ENCODE data around the gene ZMAT3.
A peak's percentile ranks its signal among the peaks of the same experiment; 100 is the strongest.
"Not testable (repeated sequence)": the region's sequence is repeated elsewhere in the genome, so short reads cannot be mapped to it uniquely, and the experiment has no call there.

ZMAT3 gene

DNA sequence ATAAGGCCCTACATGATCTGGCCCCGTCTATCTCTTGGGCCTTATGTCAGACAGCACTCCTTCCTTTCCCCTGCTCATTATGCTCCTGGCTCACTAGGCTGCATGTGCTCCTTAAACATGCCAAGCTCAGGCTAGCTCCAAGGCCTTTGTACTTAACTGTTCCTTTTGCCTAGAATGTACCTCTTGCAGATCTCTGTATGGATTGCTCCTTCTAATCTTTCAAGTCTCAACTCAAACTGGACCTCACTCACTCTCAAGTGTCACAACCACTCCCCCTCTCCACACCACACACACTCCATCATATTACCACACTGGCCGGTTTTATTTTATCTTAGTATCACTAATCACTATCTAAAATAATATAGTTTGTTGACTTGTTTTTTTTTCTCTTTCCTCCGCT is 36.4 kb downstream of the ZMAT3 start:
- no peak for DNase-seq (ENCODE audit: low read depth)
- TF ChIP-seq, protein P1, sequence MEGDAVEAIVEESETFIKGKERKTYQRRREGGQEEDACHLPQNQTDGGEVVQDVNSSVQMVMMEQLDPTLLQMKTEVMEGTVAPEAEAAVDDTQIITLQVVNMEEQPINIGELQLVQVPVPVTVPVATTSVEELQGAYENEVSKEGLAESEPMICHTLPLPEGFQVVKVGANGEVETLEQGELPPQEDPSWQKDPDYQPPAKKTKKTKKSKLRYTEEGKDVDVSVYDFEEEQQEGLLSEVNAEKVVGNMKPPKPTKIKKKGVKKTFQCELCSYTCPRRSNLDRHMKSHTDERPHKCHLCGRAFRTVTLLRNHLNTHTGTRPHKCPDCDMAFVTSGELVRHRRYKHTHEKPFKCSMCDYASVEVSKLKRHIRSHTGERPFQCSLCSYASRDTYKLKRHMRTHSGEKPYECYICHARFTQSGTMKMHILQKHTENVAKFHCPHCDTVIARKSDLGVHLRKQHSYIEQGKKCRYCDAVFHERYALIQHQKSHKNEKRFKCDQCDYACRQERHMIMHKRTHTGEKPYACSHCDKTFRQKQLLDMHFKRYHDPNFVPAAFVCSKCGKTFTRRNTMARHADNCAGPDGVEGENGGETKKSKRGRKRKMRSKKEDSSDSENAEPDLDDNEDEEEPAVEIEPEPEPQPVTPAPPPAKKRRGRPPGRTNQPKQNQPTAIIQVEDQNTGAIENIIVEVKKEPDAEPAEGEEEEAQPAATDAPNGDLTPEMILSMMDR (conservative IDR thresholded peaks at IDR 0.05; ENCODE audit: low read length) = no peak
- no peak overlapping the region for H3K4me3 ChIP-seq (ENCODE audit: low read length)

DNA sequence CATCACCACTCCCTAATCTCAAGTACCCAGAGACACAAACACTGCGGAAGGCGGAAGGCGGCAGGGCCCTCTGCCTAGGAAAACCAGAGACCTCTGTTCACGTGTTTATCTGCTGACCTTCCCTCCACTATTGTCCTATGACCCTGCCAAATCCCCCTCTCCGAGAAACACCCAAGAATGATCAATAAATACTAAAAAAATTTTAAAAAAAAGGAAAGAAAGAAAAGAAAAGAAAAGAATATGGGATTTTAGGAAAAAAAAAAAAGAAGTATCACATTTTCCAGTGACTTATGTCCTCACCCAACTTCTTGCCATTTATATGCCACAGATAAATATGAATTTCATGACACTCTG is 38.3 kb downstream of the ZMAT3 start:
- not testable (repeated sequence) for DNase-seq (ENCODE audit: low read depth); H3K4me3 ChIP-seq (ENCODE audit: low read length)

DNA sequence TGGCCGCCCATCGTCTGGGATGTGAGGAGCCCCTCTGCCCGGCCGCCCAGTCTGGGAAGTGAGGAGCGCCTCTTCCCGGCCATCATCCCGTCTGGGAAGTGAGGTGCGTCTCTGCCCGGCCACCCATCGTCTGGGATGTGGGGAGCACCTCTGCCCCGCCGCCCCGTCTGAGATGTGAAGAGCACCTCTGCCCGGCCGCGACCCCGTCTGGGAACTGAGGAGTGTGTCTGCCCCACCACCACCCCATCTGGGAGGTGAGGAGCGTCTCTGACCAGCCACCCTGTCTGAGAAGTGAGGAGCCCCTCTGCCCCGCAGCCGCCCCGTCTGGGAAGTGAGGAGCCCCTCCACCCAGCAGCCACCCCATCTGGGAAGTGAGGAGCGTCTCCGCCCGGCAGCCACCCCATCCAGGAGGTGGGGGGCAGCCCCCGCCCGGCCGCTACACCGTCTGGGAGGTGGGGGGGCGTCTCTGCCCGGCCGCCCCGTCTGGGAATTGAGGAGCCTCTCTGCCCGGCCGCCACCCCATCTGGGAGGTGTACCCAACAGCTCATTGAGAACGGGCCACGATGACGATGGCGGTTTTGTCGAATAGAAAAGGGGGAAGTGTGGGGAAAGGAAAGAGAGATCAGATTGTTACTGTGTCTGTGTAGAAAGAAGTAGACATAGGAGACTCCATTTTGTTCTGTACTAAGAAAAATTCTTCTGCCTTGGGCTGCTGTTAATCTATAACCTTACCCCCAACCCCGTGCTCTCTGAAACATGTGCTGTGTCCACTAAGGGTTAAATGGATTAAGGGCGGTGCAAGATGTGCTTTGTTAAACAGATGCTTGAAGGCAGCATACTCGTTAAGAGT is 38.9 kb downstream of the ZMAT3 start:
- not testable (repeated sequence) for H3K4me3 ChIP-seq (ENCODE audit: low read length); DNase-seq (ENCODE audit: low read depth)

DNA sequence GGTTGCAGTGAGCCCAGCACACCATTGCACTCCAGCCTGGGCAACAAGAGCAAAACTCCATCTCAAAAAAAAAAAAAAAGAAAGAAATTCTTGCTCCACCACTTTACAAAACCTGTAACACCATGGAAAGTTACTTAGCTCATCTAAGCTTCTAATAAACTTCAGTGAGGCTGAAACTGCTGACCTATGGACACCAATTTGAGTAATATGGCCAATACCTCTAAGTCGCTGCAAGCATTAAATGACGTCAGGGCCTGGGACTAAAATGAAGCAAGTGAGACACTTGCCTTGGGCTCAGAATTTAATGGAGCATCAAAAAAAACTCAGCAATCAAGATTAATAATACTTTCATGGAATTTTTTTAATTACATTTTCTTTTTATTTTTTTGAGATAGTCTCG is 42.5 kb downstream of the ZMAT3 start:
- no peak overlapping the region for H3K4me3 ChIP-seq (ENCODE audit: low read length)
- no peak for DNase-seq (ENCODE audit: low read depth)
- TF ChIP-seq, protein P1 (conservative IDR thresholded peaks at IDR 0.05; ENCODE audit: low read length) = no peak

DNA sequence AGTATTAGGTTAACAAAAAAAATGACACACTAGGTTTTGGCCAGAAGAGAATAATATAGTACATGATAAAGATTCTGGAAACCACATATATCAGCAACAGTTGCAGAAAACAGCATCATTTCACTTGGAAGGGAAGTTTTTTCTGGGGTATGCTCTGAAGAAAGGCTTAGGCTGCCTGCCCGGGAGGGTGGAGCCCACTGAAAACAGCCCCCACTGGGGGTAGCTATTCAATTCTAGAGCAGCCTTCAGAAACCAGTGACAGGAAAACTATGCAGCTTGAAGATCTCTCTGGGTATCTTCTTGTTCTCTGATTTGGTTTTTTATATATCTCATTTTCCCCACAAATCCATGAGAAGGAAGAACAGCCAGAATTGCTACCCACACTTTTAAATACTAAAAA is 43.2 kb downstream of the ZMAT3 start:
- H3K4me3 ChIP-seq (ENCODE audit: low read length) = no peak overlapping the region

DNA sequence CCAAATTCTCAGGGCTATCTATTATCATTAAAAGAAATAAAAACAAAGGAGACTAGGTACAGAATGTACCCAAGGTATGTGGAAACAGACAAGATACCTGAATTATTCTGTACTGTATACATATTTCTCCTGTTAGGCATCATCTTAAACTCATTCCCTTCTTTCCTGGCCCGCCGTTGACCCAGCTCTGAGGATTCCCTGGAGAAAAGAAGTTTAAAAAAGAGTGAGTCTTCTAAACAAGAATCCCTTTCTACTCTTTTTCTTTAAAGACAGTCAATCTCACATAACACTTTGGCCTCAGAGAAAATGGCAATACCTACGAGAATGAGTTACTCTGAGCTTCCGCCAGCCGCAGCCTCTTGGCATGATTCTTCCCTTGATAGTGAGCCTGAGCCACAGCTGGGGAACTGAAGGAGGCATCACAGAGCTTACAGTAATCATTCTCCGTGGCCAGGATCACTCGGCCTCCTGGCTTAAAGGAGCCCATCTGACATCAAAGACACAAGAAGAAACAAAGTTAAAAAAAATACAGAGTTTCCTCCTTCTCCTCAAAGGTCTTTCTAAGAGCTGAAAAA is 44.2 kb downstream of the ZMAT3 start:
- peak; percentile 12 for DNase-seq (ENCODE audit: low read depth)
- no peak overlapping the region for H3K4me3 ChIP-seq (ENCODE audit: low read length)
- TF ChIP-seq, protein P1 (conservative IDR thresholded peaks at IDR 0.05; ENCODE audit: low read length) = no peak

More for the DNA sequence above, 43.2 kb downstream of the ZMAT3 start:
- TF ChIP-seq, protein P1 (conservative IDR thresholded peaks at IDR 0.05; ENCODE audit: low read length) = no peak
- no peak for DNase-seq (ENCODE audit: low read depth)

DNA sequence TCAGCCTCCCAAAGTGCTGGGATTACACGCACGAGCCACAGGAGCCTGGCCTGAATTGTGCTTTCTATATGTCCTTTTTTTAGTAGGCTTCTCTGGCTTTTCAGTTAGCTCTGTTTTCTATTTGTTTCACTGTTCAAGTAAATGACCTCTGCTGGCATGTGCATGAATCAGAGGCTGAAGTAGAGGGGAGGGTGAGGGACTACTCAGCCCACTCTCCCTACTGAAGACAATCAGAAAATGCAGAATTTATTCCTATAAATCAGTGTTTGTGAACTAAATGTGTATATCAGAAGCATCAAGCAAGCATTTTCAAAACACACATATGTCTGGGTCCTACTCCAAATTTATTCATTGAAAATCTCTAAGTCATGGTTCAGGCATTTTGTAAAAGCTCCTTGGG is 45.0 kb downstream of the ZMAT3 start:
- no peak overlapping the region for H3K4me3 ChIP-seq (ENCODE audit: low read length)
- DNase-seq (ENCODE audit: low read depth) = peak; percentile 20
- TF ChIP-seq, protein P1 (conservative IDR thresholded peaks at IDR 0.05; ENCODE audit: low read length) = no peak

DNA sequence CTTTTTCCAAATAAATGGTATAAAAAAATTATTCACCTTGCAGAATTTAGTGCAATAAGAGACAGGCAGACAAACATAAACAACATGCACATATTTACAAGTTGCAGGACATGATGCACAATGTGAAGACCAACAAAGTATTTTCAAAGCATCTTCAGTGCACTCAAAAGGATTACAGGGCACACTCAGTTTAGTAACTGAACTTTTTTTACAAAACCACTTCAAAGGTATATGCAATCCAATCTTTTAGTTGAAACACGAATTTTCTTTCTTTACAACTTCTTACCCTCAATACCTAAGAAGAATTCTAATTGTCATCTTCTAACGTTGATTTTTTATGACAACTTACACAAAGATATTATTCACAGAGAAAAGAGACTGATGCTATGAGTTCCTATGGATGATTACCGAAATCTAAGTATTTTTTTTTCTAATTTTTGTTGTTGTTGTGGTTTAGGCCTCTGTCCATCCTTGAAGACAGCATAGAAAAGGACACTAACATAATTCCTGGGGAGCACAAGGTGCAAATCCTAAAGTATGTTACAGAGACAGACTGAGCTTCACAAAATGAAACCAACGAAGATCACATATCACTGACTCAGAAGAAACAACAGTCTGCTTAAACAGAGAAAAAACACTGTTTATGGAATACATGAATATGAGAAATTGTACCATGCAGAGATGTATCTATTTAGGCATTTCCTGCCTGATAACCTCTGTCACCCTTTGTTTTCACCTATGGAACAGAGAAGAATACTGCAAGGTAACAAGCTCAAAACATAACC is 50.3 kb downstream of the ZMAT3 start:
- DNase-seq (ENCODE audit: low read depth) = no peak
- H3K4me3 ChIP-seq (ENCODE audit: low read length) = no peak overlapping the region
- TF ChIP-seq, protein P1 (conservative IDR thresholded peaks at IDR 0.05; ENCODE audit: low read length) = no peak

Measured in AG10803 (cell line).